GM19372 (cell line): ENCODE results near the gene TMEM9.

ENCODE experiments used
- ATAC-seq: cut with Tn5 transposase; IDR thresholded peaks from one replicate; pipeline ENCODE4 v1.9.1; 2021; ENCODE audit warnings: mild to moderate bottlenecking, low read depth, moderate library complexity; ENCODE audit not compliant: unreplicated experiment

Gene TMEM9

GRCh38 chr1:201147396-201148015 lies 6.8 kb downstream of the TMEM9 start:
- ATAC-seq, result no peak

- ATAC-seq, result no peak
Measured at GRCh38 chr1:201146626-201147390, 7.5 kb downstream of the TMEM9 start.

- ATAC-seq, result no peak
Measured at GRCh38 chr1:201145816-201146215, 8.5 kb downstream of the TMEM9 start.

GRCh38 chr1:201145132-201145531 lies 9.1 kb downstream of the TMEM9 start:
- no peak for ATAC-seq

- ATAC-seq, result no peak
Measured at GRCh38 chr1:201144701-201145100, 9.6 kb downstream of the TMEM9 start.

- no peak for ATAC-seq
Measured at GRCh38 chr1:201143726-201144635, 10.3 kb downstream of the TMEM9 start.

GRCh38 chr1:201142849-201143725 lies 11.2 kb downstream of the TMEM9 start:
- no peak for ATAC-seq

- no peak for ATAC-seq
Measured at GRCh38 chr1:201142011-201142848, 12.0 kb downstream of the TMEM9 start.

- no peak for ATAC-seq
Measured at GRCh38 chr1:201141418-201141817, 12.9 kb downstream of the TMEM9 start.

- no peak for ATAC-seq
Measured at GRCh38 chr1:201140941-201141260, 13.4 kb downstream of the TMEM9 start.

- ATAC-seq, result no peak
Measured at GRCh38 chr1:201140235-201140940, 13.9 kb downstream of the TMEM9 start.

GRCh38 chr1:201139756-201140155 lies 14.5 kb downstream of the TMEM9 start:
- no peak for ATAC-seq

GRCh38 chr1:201139306-201139705 lies 15.0 kb downstream of the TMEM9 start:
- no peak for ATAC-seq

GRCh38 chr1:201138311-201138840 lies 15.9 kb downstream of the TMEM9 start:
- ATAC-seq, result no peak

- no peak for ATAC-seq
Measured at GRCh38 chr1:201137579-201138310, 16.5 kb downstream of the TMEM9 start.

GRCh38 chr1:201137024-201137392 lies 17.3 kb downstream of the TMEM9 start:
- ATAC-seq, result no peak

GRCh38 chr1:201136355-201137023 lies 17.8 kb downstream of the TMEM9 start:
- ATAC-seq, result no peak
